HG03060 (cell line): ENCODE data around the gene SELENOM.
"Not testable (repeated sequence)": the region's sequence is repeated elsewhere in the genome, so short reads cannot be mapped to it uniquely, and the experiment has no call there.

Experiments used
- ATAC-seq: cut with Tn5 transposase; IDR thresholded peaks from one replicate; pipeline ENCODE4 v1.9.1; 2021; ENCODE audit warnings: low read depth, moderate number of reproducible peaks; ENCODE audit not compliant: unreplicated experiment

The SELENOM gene

GRCh38 chr22:31134688-31135087, 27.3 kb upstream of the SELENOM start:
- no peak for ATAC-seq

DNA sequence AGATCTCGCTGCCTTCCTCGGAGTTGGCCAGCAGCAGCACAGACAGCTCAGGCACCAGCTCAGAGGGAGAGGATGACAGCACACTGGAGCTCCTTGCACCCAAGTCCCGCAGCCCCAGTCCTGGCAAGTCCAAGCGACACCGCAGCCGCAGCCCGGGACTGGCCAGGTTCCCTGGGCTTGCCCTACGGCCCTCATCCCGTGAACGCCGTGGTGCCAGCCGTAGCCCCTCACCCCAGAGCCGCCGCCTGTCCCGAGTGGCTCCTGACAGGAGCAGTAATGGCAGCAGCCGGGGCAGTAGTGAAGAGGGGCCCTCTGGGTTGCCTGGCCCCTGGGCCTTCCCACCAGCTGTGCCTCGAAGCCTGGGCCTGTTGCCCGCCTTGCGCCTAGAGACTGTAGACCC, 26.5 kb upstream of the SELENOM start:
- ATAC-seq, result no peak

- ATAC-seq, result no peak
Observed at GRCh38 chr22:31130873-31131272, 23.5 kb upstream of the SELENOM start.

DNA sequence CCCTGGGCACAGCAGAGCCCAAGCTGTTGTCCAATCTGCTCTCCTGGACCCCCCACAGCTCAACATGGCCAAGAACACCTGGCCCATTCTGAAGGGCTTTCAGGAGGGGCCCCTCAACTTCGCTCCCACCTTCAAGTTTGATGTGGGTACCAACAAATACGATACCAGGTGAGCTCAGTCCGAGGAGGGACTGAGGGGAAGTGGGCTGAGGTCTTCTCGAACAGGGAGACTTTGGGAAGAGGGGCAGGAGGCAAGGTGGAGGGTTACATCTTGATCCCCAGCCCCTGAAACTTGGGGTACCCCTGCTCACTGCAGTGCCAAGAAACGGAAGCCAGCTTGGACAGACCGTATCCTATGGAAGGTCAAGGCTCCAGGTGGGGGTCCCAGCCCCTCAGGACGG, 20.8 kb upstream of the SELENOM start:
- no peak for ATAC-seq

- no peak for ATAC-seq
Observed at GRCh38 chr22:31127181-31127772, 19.9 kb upstream of the SELENOM start.

DNA sequence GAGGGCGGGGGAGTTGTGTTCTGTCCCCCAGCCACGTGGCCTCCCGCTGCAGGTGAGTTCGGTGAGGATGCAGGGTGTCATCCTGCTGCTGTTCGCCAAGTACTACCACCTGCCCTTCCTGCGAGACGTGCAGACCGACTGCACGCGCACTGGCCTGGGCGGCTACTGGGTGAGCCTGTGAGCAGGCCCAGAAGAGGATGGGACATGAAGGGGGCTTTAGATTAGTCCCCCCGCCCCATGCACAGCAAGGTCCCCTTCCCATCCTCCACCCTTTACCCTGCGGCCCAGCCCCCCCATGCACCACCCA, 19.5 kb upstream of the SELENOM start:
- ATAC-seq, result no peak

- ATAC-seq, result no peak
Observed at GRCh38 chr22:31126128-31126868, 18.9 kb upstream of the SELENOM start.

DNA sequence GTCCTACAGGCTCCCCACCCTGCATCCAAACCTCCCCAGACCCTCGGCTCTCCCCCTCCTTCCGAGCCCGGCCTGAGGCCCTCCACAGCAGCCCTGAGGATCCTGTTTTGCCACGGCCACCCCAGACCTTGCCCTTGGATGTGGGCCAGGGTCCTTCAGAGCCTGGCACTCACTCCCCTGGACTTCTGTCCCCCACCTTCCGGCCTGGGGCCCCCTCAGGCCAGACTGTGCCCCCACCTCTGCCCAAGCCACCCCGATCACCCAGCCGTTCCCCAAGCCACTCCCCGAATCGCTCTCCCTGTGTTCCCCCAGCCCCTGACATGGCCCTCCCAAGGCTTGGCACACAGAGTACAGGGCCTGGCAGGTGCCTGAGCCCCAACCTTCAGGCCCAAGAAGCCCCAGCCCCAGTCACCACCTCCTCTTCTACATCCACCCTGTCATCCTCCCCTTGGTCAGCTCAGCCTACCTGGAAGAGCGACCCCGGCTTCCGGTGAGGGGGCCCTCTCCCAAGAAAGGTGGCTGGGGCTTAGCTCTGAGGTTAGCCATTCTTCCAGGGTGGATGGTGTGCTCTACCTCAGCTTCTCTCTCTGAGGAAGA, 18.3 kb upstream of the SELENOM start:
- no peak for ATAC-seq

DNA sequence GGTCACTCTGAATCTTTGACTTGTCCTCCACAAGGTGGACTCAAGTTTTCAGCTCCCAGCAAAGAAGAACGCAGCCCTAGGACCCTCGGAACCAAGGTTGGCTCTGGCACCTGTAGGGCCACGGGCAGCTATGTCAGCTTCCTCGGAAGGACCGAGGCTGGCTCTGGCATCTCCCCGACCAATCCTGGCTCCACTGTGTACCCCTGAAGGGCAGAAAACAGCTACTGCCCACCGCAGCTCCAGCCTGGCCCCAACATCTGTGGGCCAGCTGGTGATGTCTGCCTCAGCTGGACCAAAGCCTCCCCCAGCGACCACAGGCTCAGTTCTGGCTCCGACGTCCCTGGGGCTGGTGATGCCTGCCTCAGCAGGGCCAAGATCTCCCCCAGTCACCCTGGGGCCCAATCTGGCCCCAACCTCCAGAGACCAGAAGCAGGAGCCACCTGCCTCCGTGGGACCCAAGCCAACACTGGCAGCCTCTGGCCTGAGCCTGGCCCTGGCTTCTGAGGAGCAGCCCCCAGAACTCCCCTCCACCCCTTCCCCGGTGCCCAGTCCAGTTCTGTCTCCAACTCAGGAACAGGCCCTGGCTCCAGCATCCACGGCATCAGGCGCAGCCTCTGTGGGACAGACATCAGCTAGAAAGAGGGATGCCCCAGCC, 17.6 kb upstream of the SELENOM start:
- ATAC-seq, result no peak

GRCh38 chr22:31124290-31124689, 16.9 kb upstream of the SELENOM start:
- no peak for ATAC-seq

DNA sequence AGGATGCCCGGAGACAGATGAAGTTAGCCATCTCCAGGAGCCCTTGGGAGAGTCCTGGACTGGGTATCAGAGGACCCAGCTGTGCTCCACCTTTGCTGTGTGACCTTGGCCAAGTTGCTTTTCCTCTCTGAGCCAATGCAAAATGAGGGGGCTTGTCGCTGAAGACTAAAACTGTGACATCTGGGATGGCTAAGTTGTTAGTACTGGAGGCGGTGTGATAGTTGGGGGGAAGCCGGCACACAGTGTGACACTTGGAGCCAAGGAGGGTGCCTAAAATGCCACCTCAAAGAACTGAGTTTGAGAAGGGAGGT, 15.9 kb upstream of the SELENOM start:
- no peak for ATAC-seq

GRCh38 chr22:31122532-31123291, 15.3 kb upstream of the SELENOM start, which contains the start of gene INPP5J:
TSS of gene INPP5J (plus strand) at chr22:31122966. CDS start at chr22:31123015, 49 bp downstream.
- no peak for ATAC-seq

DNA sequence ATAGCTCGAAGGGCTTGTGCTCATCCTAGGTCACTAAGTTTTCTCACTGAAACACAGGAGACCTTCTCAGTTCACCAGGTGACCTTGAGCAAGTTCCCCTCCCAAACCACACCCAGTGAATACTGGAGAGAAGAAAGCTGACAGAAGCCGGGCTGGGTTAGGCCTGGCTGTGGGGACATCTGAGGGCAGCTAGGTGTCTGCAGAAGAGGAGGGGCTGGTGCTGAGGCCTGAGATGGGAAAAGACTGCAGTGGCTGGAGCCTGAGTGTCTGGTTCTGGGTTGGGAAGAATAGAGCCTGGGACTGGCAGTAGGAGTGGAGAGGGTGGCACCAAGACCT, 14.8 kb upstream of the SELENOM start:
- ATAC-seq, result no peak

DNA sequence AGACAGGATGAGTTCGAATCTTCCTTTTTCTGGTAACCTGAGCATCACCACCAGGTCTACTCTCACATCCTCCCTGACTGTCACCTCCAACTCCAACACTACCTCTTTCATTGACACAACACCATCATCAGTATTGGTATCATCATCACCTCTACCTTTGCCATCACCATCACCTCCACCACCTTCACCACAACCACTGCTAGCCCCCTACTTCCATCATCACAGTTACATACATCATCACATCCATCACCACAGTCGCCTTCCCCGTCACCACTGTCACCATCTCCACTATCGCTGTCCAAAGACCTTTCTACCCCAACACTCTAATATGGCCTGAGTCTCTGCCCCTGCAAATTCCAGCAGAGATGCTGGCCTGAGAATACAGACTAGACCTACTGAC, 14.0 kb upstream of the SELENOM start:
- ATAC-seq, result no peak

DNA sequence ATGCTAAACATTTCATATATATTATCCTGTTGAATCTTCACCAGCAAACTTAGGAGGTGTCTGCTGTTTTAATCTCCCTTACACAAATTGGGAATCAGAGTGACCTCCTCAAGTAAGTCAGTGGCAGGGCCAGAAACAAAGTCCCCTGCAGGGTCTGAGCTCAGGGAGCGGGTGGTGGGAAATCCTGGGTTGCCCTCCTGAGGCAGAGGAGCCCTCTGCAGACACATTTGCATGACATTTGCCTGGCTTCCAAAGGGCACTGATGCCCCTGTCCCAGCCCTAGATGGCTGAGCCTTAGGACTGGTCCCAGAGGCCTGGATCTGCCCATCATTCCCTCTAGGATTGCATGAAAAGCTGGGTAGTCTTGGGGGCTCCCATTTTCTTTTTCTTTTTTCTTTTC, 13.3 kb upstream of the SELENOM start:
- no peak for ATAC-seq

DNA sequence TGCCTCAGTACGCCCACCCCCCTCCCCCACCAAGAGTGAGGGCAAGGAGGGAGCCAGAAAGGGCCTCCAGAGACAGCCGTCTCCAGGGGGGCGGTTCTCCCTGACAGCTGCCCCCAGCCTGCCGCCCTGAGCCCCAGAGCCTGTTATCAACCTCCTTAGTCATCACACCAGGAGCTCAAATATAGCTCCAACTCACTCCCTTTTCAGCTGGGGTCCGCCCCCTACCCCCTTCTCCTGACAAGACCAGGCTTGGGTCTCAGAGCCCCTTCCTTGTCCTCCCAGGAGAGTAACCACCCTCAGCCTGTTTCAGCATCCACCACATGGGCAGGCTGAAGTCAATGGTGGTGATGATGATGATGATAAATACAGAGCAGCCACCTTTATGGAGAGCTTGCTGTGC, 12.9 kb upstream of the SELENOM start:
- ATAC-seq, result no peak

GRCh38 chr22:31119026-31119717, 11.8 kb upstream of the SELENOM start:
- no peak for ATAC-seq

DNA sequence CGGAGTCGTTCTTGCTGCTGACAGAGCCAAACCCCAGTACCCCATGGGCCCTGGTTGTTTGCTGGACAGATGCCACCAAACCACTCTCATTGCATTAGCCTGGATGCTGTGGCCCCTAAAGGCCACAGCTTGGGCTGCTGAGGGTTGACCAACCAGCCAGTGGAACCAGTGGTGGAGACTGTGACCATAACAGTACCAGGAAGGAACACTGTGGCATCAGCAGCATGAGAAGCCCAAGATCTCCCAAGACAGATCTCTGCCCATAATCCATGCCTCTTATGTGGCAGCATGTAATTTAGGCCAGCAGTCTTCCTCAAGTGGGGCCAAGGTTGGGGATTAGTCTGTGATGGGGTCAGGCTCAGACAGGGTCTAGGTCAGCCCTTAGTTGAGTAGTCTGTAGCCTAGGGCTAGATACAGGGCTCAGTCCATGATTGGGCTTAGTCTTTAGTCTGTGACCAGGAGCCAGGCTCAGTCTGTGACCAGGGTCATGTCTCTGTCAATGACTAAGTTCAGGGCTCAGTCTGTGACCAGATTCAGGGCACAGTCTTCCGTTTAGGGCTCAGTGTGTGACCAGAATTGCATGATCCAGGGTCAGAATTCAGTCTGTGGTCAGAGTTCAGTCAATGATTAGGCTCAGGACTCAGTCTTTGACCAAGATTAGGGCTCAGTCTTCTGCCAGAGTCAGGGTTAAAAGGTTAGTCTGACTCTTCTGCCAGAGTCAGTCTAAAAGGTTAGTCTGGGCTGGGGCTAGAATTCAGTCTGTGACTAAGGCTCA, 10.9 kb upstream of the SELENOM start:
- ATAC-seq, result no peak

DNA sequence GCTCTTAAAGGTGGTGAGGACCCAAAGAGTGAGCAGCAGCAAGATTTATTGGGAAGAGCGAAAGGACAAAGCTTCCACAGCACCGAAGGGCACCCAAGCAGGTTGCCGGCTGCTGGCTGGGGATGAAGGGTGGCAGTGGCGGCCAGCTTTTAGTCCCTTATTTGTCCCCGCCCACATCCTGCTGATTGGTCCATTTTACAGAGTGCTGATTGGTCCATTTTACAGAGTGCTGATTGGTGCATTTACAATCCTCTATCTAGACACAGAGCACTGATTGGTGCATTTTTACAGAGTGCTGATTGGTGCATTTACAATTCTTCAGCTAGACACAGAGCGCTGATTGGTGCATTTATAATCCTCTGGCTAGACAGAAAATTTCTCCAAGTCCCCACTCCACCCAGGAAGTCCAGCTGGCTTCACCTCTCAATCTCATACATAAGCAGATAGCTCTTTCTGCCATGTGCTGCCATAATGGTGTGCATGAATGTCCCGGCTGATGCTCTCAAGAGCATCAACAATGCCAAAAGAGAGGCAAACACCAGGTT, 5.3 kb upstream of the SELENOM start:
- ATAC-seq, result not testable (repeated sequence)

DNA sequence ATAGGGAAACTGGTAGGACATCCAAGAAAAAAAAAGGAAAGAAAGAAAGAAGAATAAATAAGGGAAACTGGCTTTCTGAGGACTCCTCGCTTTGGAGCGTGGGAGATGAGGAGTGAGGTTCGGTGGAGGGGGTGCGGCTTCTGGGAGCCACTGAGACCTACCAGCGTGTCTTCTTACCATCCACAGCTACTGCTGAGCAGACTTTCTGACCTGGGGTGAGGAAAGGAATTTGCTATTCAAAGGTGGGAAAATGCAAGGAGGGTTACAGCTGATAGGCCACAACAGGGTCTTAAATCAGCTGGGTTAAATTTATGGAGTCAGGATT, 488 bp upstream of the SELENOM start:
- ATAC-seq, result no peak
